HepG2 (cell line): ENCODE results near the gene NISCH. TPM values are rescaled to one million over a fixed set of nuclear protein-coding genes. Genes with fewer than 3 reads are reported as not detected.

ENCODE experiments used
- AHDC1 ChIP-seq: sonication (generic); formaldehyde crosslinking; IDR thresholded peaks from 2 replicates; pipeline ENCODE4 v1.5.1; 2020; ENCODE audit warnings: mild to moderate bottlenecking, missing genetic modification reagents, borderline replicate concordance
- ATF7 ChIP-seq, 2 experiments: fragments of 450-650 bp in 1 of 2; sonication (generic) in 1 of 2; formaldehyde crosslinking in 1 of 2; IDR thresholded peaks; 2 replicates each; pipeline versions ENCODE4 v1.4.0 to v1.6.1; 2016 to 2020; ENCODE audit warnings: antibody characterized with exemption in 1 of 2, mild to moderate bottlenecking in 1 of 2, missing genetic modification reagents in 1 of 2
- CSRNP2 ChIP-seq: sonication (generic); formaldehyde crosslinking; conservative IDR thresholded peaks from 2 replicates; pipeline ENCODE4 v1.8.0; 2022; ENCODE audit warnings: low read depth, missing genetic modification reagents
- EP300 ChIP-seq, 3 experiments: sonication (generic) in 1 of 3; formaldehyde crosslinking in 1 of 3; IDR thresholded peaks; 2 replicates each; pipeline versions ENCODE4 v1.5.1 to v1.6.1; 2011 to 2020; ENCODE audit warnings: low read depth in 2 of 3, low read length in 2 of 3, borderline replicate concordance in 1 of 3, improper control_type of control experiment in 1 of 3, mild to moderate bottlenecking in 1 of 3, missing genetic modification reagents in 1 of 3, moderate library complexity in 1 of 3
- FOXK2 ChIP-seq: fragments of 450-650 bp; IDR thresholded peaks from 2 replicates; pipeline ENCODE4 v1.6.1; 2016
- MZF1 ChIP-seq: sonication (generic); formaldehyde crosslinking; IDR thresholded peaks from 2 replicates; pipeline ENCODE4 v1.8.1; 2023; ENCODE audit warnings: mild to moderate bottlenecking, missing genetic modification reagents, borderline replicate concordance
- RFXAP ChIP-seq: sonication (generic); formaldehyde crosslinking; IDR thresholded peaks from 2 replicates; pipeline ENCODE4 v1.4.0; 2020; ENCODE audit warnings: missing genetic modification reagents, borderline replicate concordance
- TMF1 ChIP-seq: sonication (generic); formaldehyde crosslinking; IDR thresholded peaks from 2 replicates; pipeline ENCODE4 v1.8.1; 2022; ENCODE audit warnings: low read depth, missing genetic modification reagents
- ZNF691 ChIP-seq: sonication (generic); formaldehyde crosslinking; IDR thresholded peaks from 2 replicates; pipeline ENCODE4 v1.4.0; 2020; ENCODE audit warnings: missing genetic modification reagents, low read depth, mild to moderate bottlenecking, borderline replicate concordance
- ZNF792 ChIP-seq: IDR thresholded peaks from 2 replicates; pipeline ENCODE4 v1.6.1; 2016
- polyA plus RNA-seq, 8 experiments: library from polyadenylated mRNA; depleted of rRNA in 3 of 8; stranded (reverse) in 7 of 8; unstranded in 1 of 8; fragments of >200 nt; fragmentation: Illumina TruSeq in 4 of 8; extraction: Trizol in 4 of 8; gene quantifications; 2 replicates each; pipeline versions ENCODE4 v1.2.1 to v1.2.3, GENCODE V29; 2011 to 2016; ENCODE audit warnings: low read depth in 4 of 8, missing spikeins in 1 of 8, mixed read lengths in 1 of 8; ENCODE audit not compliant: insufficient read depth in 1 of 8
- total RNA-seq, 5 experiments: library from RNA; depleted of rRNA; stranded (reverse); fragments of >200 nt; fragmentation: Illumina TruSeq; extraction: Trizol; gene quantifications; 2 replicates each; pipeline ENCODE4 v1.2.3, GENCODE V29; 2016; ENCODE audit warnings: low read depth in 1 of 5

The NISCH gene
- total and polyA plus RNA-seq, 2 of the 13 experiments (the other 11 are each of a cell fraction or from before 2014, with no cell fraction given) = 27.0 to 47.6 TPM

- no peak; the same call in 1 of the 2 replicates for TF ChIP-seq ZNF691 (CRISPR knock-in tag)
- no peak for TF ChIP-seq TMF1 (CRISPR knock-in tag)
- no peak for TF ChIP-seq RFXAP (CRISPR knock-in tag)
- TF ChIP-seq EP300 (IDR thresholded peaks at IDR 0.05; ENCODE audit: low read depth in 2 of 2, low read length in 2 of 2) = no peak
- no peak for TF ChIP-seq EP300 (CRISPR knock-in tag; IDR thresholded peaks at IDR 0.05; ENCODE audit: borderline replicate concordance)
- TF ChIP-seq AHDC1 (CRISPR knock-in tag) = no peak
- no peak for TF ChIP-seq ATF7 (IDR thresholded peaks at IDR 0.05)
- no peak for TF ChIP-seq ATF7 (CRISPR knock-in tag; IDR thresholded peaks at IDR 0.05)
- TF ChIP-seq FOXK2 = no peak
- TF ChIP-seq ZNF792 (CRISPR knock-in tag) = peak; percentile 31; the same call in 1 of the 2 replicates
- no peak for TF ChIP-seq MZF1
- TF ChIP-seq CSRNP2 (CRISPR knock-in tag) = no peak
Observed at GRCh38 chr3:52446631-52447511, 8.5 kb upstream of the NISCH start (continued).
